ENCODE results near the gene EEF1AKMT4. TPM values are rescaled to one million over a fixed set of nuclear protein-coding genes. Genes with fewer than 3 reads are reported as not detected.

EEF1AKMT4 gene
- total RNA-seq, 3 donors from 2014 or later: 3.4 to 9.7 (median 6.2) TPM

GRCh38 chr3:184291044-184291737 lies 41.7 kb downstream of the EEF1AKMT4 start:
- Histone ChIP-seq H3K4me3 (no peak overlapping the region), H3K27ac (no peak overlapping the region), H3K4me1 (no peaks in the 10 kb centered on the region), H3K9me3 (no peaks in the 10 kb centered on the region), H3K36me3 (no peaks in the 10 kb centered on the region), H3K27me3 (no peaks in the 10 kb centered on the region)
- no peak for TF ChIP-seq POLR2A (IDR thresholded peaks at IDR 0.05)
- TF ChIP-seq CTCF (IDR thresholded peaks at IDR 0.05): no peak
- no peak for TF ChIP-seq POLR2AphosphoS5 (IDR thresholded peaks at IDR 0.05)
- DNase-seq (ENCODE audit: low spot score in 2 of 2): no peak
- intact Hi-C loops (cut with DNase I; ENCODE audit: low total_unique reads): loop anchor here (5.0 kb wide), 1 partner anchor 896 kb away; no protein-coding TSS in a partner anchor

GRCh38 chr3:184291738-184292445 lies 42.4 kb downstream of the EEF1AKMT4 start:
- TF ChIP-seq CTCF (IDR thresholded peaks at IDR 0.05) (no peak), POLR2A (IDR thresholded peaks at IDR 0.05) (no peak), POLR2AphosphoS5 (IDR thresholded peaks at IDR 0.05) (no peak)
- no peak for DNase-seq (ENCODE audit: low spot score in 2 of 2)
- intact Hi-C loops (cut with DNase I; ENCODE audit: low total_unique reads): loop anchor here (5.0 kb wide), 1 partner anchor 895 kb away; no protein-coding TSS in a partner anchor
- no peak overlapping the region for H3K27ac ChIP-seq
- H3K4me1 ChIP-seq: no peaks in the 10 kb centered on the region
- H3K27me3 ChIP-seq: no peaks in the 10 kb centered on the region
- no peaks in the 10 kb centered on the region for H3K9me3 ChIP-seq
- H3K36me3 ChIP-seq: no peaks in the 10 kb centered on the region
- no peak overlapping the region for H3K4me3 ChIP-seq

- Histone ChIP-seq H3K27me3 (no peaks in the 10 kb centered on the region), H3K4me1 (peaks cover 0 to 8% of the 10 kb centered on the region in 2 donors), H3K27ac (no peak overlapping the region), H3K9me3 (no peaks in the 10 kb centered on the region), H3K4me3 (no peak overlapping the region), H3K36me3 (no peaks in the 10 kb centered on the region)
- intact Hi-C loops (cut with DNase I; ENCODE audit: low total_unique reads): no loop called here
- TF ChIP-seq POLR2AphosphoS5 (IDR thresholded peaks at IDR 0.05): no peak
- TF ChIP-seq CTCF (IDR thresholded peaks at IDR 0.05): no peak
- no peak for TF ChIP-seq POLR2A (IDR thresholded peaks at IDR 0.05)
- no peak for DNase-seq (ENCODE audit: low spot score in 2 of 2)
Measured at GRCh38 chr3:184295771-184296170, 46.3 kb downstream of the EEF1AKMT4 start.

GRCh38 chr3:184296616-184297015 lies 47.1 kb downstream of the EEF1AKMT4 start:
- no peaks in the 10 kb centered on the region for H3K9me3 ChIP-seq
- no peak for DNase-seq (ENCODE audit: low spot score in 2 of 2)
- H3K27me3 ChIP-seq: no peaks in the 10 kb centered on the region
- intact Hi-C loops (cut with DNase I; ENCODE audit: low total_unique reads): no loop called here
- H3K36me3 ChIP-seq: no peaks in the 10 kb centered on the region
- no peak overlapping the region for H3K27ac ChIP-seq
- H3K4me3 ChIP-seq: no peak overlapping the region
- peaks cover 0 to 8% of the 10 kb centered on the region in 2 donors for H3K4me1 ChIP-seq
- TF ChIP-seq CTCF (IDR thresholded peaks at IDR 0.05): no peak
- TF ChIP-seq POLR2A (IDR thresholded peaks at IDR 0.05): no peak
- no peak for TF ChIP-seq POLR2AphosphoS5 (IDR thresholded peaks at IDR 0.05)

Data from breast epithelium (tissue), 4 donors.